ENCODE data around the gene MVD. TPM values are rescaled to one million over a fixed set of nuclear protein-coding genes. Genes with fewer than 3 reads are reported as not detected.

Gene MVD
- total and polyA plus RNA-seq, 2 experiments from 2014 or later: 95.3 to 149 TPM

DNA sequence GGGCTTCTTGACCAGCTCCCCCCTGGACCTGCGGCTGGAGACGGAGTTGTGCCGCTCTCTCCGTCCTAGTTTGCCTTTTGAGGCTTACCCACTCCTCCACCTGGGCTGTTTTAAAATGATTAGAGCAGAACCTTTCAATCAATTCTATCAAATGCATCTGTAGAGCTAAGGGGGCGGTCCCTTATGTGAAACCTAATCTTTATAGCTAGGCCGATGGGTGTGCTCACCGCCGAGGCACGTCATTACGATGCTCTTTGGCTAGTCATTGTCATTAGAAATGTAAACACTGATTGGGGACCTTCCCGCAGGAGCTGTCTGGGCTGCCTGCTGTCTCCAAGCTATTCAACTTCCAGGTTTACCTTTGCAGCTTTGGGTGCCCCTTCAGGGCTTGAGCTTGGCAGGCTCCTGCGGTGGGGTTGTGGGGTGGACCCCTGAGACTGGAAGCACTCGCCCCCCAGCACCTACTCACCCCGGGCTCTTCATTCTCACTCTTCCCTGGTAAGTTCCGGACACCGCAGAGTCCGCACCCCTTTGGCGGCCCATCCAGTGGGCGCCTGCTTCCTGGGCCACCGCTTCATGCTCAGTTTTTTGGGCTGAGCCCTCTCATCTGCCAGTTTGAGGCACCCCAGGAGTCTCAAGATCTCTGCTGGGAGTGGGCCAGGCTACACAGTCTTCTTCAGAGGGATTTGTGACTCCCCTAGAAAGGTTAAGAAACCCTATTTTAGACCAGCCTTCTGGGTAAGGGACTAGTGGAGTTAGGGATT, 45.4 kb downstream of the MVD start:
- peaks cover 36% of the 10 kb centered on the region for H3K4me1 Mint-ChIP-seq
- H3K4me3 Mint-ChIP-seq: no peak overlapping the region
- Histone ChIP-seq H3K4me1 (ENCODE audit: insufficient read depth) (no peaks in the 10 kb centered on the region), H3K4me2 (no peak overlapping the region), H3K27ac (ENCODE audit: low read depth) (no peak overlapping the region), H3K27me3 (ENCODE audit: insufficient read depth) (no peaks in the 10 kb centered on the region), H3K36me3 (ENCODE audit: insufficient read depth) (peaks cover 5% of the 10 kb centered on the region), H3K79me2 (replicated peaks; ENCODE audit: insufficient read depth) (peaks cover 49% of the 10 kb centered on the region), H4K20me1 (replicated peaks; ENCODE audit: insufficient read depth) (peaks cover 27% of the 10 kb centered on the region), H3K4me3 (no peak overlapping the region), H3K9me2 (ENCODE audit: insufficient read depth) (no peaks in the 10 kb centered on the region), H3F3A (replicated peaks; ENCODE audit: low read depth) (0 out of 2 replicates have a peak, but pooled peaks cover 8% of the 10 kb centered on the region), H2AFZ (no peak overlapping the region)
- TF ChIP-seq JUNB (IDR thresholded peaks at IDR 0.05; ENCODE audit: unreplicated experiment) (no peak), EZH2 (IDR thresholded peaks at IDR 0.05; ENCODE audit: low read depth, unreplicated experiment) (no peak), CREB1 (CRISPR knock-in tag; IDR thresholded peaks at IDR 0.05; ENCODE audit: low read depth) (no peak), ZNF331 (CRISPR knock-in tag; IDR thresholded peaks at IDR 0.05; ENCODE audit: low read depth) (no peak)
- TF ChIP-seq, protein P1, sequence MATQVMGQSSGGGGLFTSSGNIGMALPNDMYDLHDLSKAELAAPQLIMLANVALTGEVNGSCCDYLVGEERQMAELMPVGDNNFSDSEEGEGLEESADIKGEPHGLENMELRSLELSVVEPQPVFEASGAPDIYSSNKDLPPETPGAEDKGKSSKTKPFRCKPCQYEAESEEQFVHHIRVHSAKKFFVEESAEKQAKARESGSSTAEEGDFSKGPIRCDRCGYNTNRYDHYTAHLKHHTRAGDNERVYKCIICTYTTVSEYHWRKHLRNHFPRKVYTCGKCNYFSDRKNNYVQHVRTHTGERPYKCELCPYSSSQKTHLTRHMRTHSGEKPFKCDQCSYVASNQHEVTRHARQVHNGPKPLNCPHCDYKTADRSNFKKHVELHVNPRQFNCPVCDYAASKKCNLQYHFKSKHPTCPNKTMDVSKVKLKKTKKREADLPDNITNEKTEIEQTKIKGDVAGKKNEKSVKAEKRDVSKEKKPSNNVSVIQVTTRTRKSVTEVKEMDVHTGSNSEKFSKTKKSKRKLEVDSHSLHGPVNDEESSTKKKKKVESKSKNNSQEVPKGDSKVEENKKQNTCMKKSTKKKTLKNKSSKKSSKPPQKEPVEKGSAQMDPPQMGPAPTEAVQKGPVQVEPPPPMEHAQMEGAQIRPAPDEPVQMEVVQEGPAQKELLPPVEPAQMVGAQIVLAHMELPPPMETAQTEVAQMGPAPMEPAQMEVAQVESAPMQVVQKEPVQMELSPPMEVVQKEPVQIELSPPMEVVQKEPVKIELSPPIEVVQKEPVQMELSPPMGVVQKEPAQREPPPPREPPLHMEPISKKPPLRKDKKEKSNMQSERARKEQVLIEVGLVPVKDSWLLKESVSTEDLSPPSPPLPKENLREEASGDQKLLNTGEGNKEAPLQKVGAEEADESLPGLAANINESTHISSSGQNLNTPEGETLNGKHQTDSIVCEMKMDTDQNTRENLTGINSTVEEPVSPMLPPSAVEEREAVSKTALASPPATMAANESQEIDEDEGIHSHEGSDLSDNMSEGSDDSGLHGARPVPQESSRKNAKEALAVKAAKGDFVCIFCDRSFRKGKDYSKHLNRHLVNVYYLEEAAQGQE (IDR thresholded peaks at IDR 0.05; ENCODE audit: unreplicated experiment): no peak
- TF ChIP-seq, protein P2, sequence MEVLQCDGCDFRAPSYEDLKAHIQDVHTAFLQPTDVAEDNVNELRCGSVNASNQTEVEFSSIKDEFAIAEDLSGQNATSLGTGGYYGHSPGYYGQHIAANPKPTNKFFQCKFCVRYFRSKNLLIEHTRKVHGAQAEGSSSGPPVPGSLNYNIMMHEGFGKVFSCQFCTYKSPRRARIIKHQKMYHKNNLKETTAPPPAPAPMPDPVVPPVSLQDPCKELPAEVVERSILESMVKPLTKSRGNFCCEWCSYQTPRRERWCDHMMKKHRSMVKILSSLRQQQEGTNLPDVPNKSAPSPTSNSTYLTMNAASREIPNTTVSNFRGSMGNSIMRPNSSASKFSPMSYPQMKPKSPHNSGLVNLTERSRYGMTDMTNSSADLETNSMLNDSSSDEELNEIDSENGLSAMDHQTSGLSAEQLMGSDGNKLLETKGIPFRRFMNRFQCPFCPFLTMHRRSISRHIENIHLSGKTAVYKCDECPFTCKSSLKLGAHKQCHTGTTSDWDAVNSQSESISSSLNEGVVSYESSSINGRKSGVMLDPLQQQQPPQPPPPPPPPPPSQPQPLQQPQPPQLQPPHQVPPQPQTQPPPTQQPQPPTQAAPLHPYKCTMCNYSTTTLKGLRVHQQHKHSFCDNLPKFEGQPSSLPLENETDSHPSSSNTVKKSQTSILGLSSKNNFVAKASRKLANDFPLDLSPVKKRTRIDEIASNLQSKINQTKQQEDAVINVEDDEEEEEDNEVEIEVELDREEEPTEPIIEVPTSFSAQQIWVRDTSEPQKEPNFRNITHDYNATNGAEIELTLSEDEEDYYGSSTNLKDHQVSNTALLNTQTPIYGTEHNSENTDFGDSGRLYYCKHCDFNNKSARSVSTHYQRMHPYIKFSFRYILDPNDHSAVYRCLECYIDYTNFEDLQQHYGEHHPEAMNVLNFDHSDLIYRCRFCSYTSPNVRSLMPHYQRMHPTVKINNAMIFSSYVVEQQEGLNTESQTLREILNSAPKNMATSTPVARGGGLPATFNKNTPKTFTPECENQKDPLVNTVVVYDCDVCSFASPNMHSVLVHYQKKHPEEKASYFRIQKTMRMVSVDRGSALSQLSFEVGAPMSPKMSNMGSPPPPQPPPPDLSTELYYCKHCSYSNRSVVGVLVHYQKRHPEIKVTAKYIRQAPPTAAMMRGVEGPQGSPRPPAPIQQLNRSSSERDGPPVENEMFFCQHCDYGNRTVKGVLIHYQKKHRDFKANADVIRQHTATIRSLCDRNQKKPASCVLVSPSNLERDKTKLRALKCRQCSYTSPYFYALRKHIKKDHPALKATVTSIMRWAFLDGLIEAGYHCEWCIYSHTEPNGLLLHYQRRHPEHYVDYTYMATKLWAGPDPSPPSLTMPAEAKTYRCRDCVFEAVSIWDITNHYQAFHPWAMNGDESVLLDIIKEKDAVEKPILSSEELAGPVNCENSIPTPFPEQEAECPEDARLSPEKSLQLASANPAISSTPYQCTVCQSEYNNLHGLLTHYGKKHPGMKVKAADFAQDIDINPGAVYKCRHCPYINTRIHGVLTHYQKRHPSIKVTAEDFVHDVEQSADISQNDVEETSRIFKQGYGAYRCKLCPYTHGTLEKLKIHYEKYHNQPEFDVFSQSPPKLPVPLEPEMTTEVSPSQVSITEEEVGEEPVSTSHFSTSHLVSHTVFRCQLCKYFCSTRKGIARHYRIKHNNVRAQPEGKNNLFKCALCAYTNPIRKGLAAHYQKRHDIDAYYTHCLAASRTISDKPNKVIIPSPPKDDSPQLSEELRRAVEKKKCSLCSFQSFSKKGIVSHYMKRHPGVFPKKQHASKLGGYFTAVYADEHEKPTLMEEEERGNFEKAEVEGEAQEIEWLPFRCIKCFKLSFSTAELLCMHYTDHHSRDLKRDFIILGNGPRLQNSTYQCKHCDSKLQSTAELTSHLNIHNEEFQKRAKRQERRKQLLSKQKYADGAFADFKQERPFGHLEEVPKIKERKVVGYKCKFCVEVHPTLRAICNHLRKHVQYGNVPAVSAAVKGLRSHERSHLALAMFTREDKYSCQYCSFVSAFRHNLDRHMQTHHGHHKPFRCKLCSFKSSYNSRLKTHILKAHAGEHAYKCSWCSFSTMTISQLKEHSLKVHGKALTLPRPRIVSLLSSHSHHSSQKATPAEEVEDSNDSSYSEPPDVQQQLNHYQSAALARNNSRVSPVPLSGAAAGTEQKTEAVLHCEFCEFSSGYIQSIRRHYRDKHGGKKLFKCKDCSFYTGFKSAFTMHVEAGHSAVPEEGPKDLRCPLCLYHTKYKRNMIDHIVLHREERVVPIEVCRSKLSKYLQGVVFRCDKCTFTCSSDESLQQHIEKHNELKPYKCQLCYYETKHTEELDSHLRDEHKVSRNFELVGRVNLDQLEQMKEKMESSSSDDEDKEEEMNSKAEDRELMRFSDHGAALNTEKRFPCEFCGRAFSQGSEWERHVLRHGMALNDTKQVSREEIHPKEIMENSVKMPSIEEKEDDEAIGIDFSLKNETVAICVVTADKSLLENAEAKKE (CRISPR knock-in tag; IDR thresholded peaks at IDR 0.05): no peak
- TF ChIP-seq, protein P3, sequence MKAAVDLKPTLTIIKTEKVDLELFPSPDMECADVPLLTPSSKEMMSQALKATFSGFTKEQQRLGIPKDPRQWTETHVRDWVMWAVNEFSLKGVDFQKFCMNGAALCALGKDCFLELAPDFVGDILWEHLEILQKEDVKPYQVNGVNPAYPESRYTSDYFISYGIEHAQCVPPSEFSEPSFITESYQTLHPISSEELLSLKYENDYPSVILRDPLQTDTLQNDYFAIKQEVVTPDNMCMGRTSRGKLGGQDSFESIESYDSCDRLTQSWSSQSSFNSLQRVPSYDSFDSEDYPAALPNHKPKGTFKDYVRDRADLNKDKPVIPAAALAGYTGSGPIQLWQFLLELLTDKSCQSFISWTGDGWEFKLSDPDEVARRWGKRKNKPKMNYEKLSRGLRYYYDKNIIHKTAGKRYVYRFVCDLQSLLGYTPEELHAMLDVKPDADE (IDR thresholded peaks at IDR 0.05): no peak
- peak; percentile 64 for ATAC-seq
- H3K27me3 Mint-ChIP-seq (ENCODE audit: insufficient read depth, low read depth, poor library complexity): peaks cover 4% of the 10 kb centered on the region
- H3K9me3 Mint-ChIP-seq: no peaks in the 10 kb centered on the region
- no peak for DNase-seq (ENCODE audit: low spot score)
- peak overlapping the region; percentile 41 for H3K27ac Mint-ChIP-seq
- H3K36me3 Mint-ChIP-seq (ENCODE audit: low read depth): peaks cover 37% of the 10 kb centered on the region

All from GM23338 (cell line).